Neural cell (in vitro differentiated cells): Measurements from ENCODE around the gene STAB1. TPM values are rescaled to one million over a fixed set of nuclear protein-coding genes. Genes with fewer than 3 reads are reported as not detected.

Experiments
- H2AFZ ChIP-seq: fragments of 200-600, 300-800 bp; sonication (generic), shearing (Covaris generic); 2 replicates; pipeline ENCODE4 v1.6.0; 2014; ENCODE audit warnings: low read depth, mild to moderate bottlenecking, antibody characterized with exemption, low read length, moderate library complexity
- H3F3A ChIP-seq: fragments of 200-600 bp; shearing (Covaris generic); 2 replicates; pipeline ENCODE4 v1.6.1; 2016; ENCODE audit warnings: mild to moderate bottlenecking, moderate library complexity, mixed read lengths, antibody characterized with exemption, low read length; ENCODE audit not compliant: insufficient read depth, poor library complexity, severe bottlenecking
- H3K27ac ChIP-seq: fragments of 200-600, 300-800 bp; sonication (generic), shearing (Covaris generic); 2 replicates; pipeline ENCODE4 v1.5.1; 2014; ENCODE audit warnings: mild to moderate bottlenecking, low read length, moderate library complexity
- H3K27me3 ChIP-seq: fragments of 300-800, 200-600 bp; sonication (generic), shearing (Covaris generic); 2 replicates; pipeline ENCODE4 v1.6.0; 2014; ENCODE audit warnings: mild to moderate bottlenecking, low read depth, low read length, moderate library complexity; ENCODE audit not compliant: insufficient read depth
- H3K36me3 ChIP-seq: fragments of 300-800, 200-600 bp; sonication (generic), shearing (Covaris generic); 2 replicates; pipeline ENCODE4 v1.5.1; 2014; ENCODE audit warnings: mild to moderate bottlenecking, antibody characterized with exemption, low read length, moderate library complexity; ENCODE audit not compliant: insufficient read depth
- H3K4me2 ChIP-seq: fragments of 300-800, 200-600 bp; sonication (generic), shearing (Covaris generic); 2 replicates; pipeline ENCODE4 v1.6.0; 2014; ENCODE audit warnings: mild to moderate bottlenecking, low read length
- H3K4me3 ChIP-seq: fragments of 300-800, 200-600 bp; sonication (generic), shearing (Covaris generic); 2 replicates; pipeline ENCODE4 v1.5.1; 2014; ENCODE audit warnings: mild to moderate bottlenecking, low read length, moderate library complexity
- H3K79me2 ChIP-seq: fragments of 200-600 bp; shearing (Covaris generic); replicated peaks from 2 replicates; pipeline ENCODE4 v1.6.0; 2014; ENCODE audit warnings: mild to moderate bottlenecking, low read length, moderate library complexity; ENCODE audit not compliant: insufficient read depth
- H3K9ac ChIP-seq: fragments of 300-800, 200-600 bp; sonication (generic), shearing (Covaris generic); 2 replicates; pipeline ENCODE4 v1.6.1; 2016; ENCODE audit warnings: mild to moderate bottlenecking, low read length, mixed read lengths
- H3K9me2 ChIP-seq: fragments of 200-600 bp; shearing (Covaris generic); 2 replicates; pipeline ENCODE4 v1.6.1; 2016; ENCODE audit warnings: mild to moderate bottlenecking, low read length, mixed read lengths; ENCODE audit not compliant: insufficient read depth
- H3K9me3 ChIP-seq: fragments of 200-600, 300-800 bp; sonication (generic), shearing (Covaris generic); 2 replicates; pipeline ENCODE4 v1.6.1; 2016; ENCODE audit warnings: mild to moderate bottlenecking, mixed run types, low read length, moderate library complexity, mixed read lengths
- H4K20me1 ChIP-seq: fragments of 200-600 bp; shearing (Covaris generic); 2 replicates; pipeline ENCODE4 v1.6.1; 2016; ENCODE audit warnings: mild to moderate bottlenecking, mixed run types; ENCODE audit not compliant: insufficient read depth
- EP300 ChIP-seq: fragments of 450-650 bp; conservative IDR thresholded peaks from 2 replicates; pipeline ENCODE4 v1.6.1; 2014; ENCODE audit warnings: antibody characterized with exemption, mild to moderate bottlenecking, moderate library complexity; ENCODE audit not compliant: poor library complexity, severe bottlenecking
- EZH2 ChIP-seq: fragments of 200-600, 300-800 bp; shearing (Covaris generic), sonication (generic); IDR thresholded peaks from 2 replicates; pipeline ENCODE4 v1.6.1; 2014; ENCODE audit warnings: antibody characterized with exemption, low read length, borderline replicate concordance, mild to moderate bottlenecking; ENCODE audit not compliant: insufficient read depth, poor library complexity, severe bottlenecking
- MXI1 ChIP-seq: fragments of 450-650 bp; conservative IDR thresholded peaks from 2 replicates; pipeline ENCODE4 v1.6.1; 2014; ENCODE audit warnings: antibody characterized with exemption, mild to moderate bottlenecking; ENCODE audit not compliant: poor library complexity, severe bottlenecking
- POLR2AphosphoS5 ChIP-seq: IDR thresholded peaks from 2 replicates; pipeline ENCODE4 v1.6.1; 2012
- RAD21 ChIP-seq: fragments of 450-650 bp; conservative IDR thresholded peaks from 2 replicates; pipeline ENCODE4 v1.6.1; 2014; ENCODE audit warnings: antibody characterized with exemption, mild to moderate bottlenecking, moderate library complexity
- SMC3 ChIP-seq: fragments of 450-650 bp; conservative IDR thresholded peaks from 2 replicates; pipeline ENCODE4 v1.6.1; 2014; ENCODE audit warnings: antibody characterized with exemption, mild to moderate bottlenecking, moderate library complexity; ENCODE audit not compliant: poor library complexity
- TAF1 ChIP-seq: IDR thresholded peaks from 2 replicates; pipeline ENCODE4 v1.6.1; 2012; ENCODE audit warnings: low read depth
- polyA plus RNA-seq: library from polyadenylated mRNA; depleted of rRNA; stranded (reverse); fragments of >200 nt; gene quantifications from 2 replicates; pipeline ENCODE4 v1.2.3, GENCODE V29; 2014
- TF ChIP-seq, protein P1 (sequence below): IDR thresholded peaks from 2 replicates; pipeline ENCODE4 v1.6.1; 2012; ENCODE audit warnings: borderline replicate concordance
- TF ChIP-seq, protein P2 (sequence below): fragments of 450-650 bp; IDR thresholded peaks from 2 replicates; pipeline ENCODE4 v1.5.1; 2014; ENCODE audit warnings: antibody characterized with exemption, mild to moderate bottlenecking, moderate library complexity; ENCODE audit not compliant: poor library complexity, severe bottlenecking

Gene STAB1
- polyA plus RNA-seq, 1 donor from 2014 or later: 0.28 TPM

DNA sequence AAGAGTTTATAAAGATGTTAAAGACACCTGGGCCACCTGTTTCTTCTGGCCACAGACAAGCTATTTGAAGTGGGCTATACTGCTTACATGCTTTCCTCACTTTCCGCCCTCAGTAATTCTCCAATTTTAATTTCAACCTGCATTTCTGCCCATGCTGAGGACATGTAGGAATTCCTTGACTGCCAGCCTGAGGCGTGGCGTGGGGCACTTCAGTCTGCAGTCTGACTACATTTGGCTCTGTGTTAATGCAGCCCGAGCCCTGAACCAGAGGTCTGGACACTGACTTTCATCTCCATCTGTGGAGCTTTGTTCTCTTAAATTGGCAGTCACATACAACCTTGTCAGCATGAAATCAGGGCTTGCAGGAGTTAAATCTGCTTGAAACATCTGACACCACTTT lies 49.8 kb downstream of the STAB1 start:
- Histone ChIP-seq H3F3A (no peaks in the 10 kb centered on the region), H4K20me1 (no peaks in the 10 kb centered on the region), H3K9ac (no peak overlapping the region), H3K9me2 (no peaks in the 10 kb centered on the region), H3K27ac (no peak overlapping the region), H3K79me2 (no peaks in the 10 kb centered on the region), H3K27me3 (no peaks in the 10 kb centered on the region), H3K36me3 (no peaks in the 10 kb centered on the region), H2AFZ (no peak overlapping the region), H3K4me2 (no peak overlapping the region), H3K4me3 (no peak overlapping the region), H3K9me3 (no peaks in the 10 kb centered on the region)
- TF ChIP-seq EZH2: no peak
- TF ChIP-seq EP300: no peak
- TF ChIP-seq, protein P1, sequence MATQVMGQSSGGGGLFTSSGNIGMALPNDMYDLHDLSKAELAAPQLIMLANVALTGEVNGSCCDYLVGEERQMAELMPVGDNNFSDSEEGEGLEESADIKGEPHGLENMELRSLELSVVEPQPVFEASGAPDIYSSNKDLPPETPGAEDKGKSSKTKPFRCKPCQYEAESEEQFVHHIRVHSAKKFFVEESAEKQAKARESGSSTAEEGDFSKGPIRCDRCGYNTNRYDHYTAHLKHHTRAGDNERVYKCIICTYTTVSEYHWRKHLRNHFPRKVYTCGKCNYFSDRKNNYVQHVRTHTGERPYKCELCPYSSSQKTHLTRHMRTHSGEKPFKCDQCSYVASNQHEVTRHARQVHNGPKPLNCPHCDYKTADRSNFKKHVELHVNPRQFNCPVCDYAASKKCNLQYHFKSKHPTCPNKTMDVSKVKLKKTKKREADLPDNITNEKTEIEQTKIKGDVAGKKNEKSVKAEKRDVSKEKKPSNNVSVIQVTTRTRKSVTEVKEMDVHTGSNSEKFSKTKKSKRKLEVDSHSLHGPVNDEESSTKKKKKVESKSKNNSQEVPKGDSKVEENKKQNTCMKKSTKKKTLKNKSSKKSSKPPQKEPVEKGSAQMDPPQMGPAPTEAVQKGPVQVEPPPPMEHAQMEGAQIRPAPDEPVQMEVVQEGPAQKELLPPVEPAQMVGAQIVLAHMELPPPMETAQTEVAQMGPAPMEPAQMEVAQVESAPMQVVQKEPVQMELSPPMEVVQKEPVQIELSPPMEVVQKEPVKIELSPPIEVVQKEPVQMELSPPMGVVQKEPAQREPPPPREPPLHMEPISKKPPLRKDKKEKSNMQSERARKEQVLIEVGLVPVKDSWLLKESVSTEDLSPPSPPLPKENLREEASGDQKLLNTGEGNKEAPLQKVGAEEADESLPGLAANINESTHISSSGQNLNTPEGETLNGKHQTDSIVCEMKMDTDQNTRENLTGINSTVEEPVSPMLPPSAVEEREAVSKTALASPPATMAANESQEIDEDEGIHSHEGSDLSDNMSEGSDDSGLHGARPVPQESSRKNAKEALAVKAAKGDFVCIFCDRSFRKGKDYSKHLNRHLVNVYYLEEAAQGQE: no peak
- TF ChIP-seq SMC3: no peak
- TF ChIP-seq MXI1: no peak
- no peak for TF ChIP-seq RAD21
- TF ChIP-seq POLR2AphosphoS5: no peak

DNA sequence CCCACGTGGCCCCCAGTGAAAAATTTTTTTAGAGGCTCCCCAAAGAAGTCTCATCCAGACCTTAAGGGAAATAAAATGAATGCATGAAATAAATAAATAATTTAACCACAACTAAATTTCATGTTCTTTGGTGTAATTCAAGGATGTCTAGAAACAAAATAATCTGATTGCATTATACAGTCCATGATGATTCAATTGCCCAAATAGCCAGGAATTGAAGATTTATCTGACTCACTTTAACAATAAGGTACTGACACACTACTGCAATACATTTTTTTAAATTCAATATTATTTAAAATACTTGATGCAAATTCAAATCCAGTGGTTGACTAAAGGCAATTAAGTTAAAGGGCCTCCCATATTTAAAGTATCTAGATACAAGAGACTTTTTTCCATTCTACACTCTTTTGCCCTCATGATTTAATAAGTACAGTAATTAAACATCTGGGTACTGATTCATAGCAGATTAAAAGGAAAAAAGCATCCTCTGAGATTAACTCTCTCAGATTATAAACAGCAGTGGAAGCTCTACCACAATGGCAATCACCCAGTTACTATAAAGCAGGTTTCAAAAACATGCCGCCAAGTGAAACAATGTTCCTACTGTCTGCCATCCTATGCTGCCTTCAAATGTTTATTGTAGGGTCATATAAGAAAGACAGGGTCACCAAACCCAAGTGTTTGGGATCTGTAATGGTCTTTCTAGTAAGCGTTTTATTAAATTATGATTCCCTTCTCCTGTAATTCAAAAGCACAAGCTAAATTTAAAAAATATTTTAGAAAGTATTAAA lies 51.2 kb downstream of the STAB1 start:
- H3K27ac ChIP-seq: no peak overlapping the region

DNA sequence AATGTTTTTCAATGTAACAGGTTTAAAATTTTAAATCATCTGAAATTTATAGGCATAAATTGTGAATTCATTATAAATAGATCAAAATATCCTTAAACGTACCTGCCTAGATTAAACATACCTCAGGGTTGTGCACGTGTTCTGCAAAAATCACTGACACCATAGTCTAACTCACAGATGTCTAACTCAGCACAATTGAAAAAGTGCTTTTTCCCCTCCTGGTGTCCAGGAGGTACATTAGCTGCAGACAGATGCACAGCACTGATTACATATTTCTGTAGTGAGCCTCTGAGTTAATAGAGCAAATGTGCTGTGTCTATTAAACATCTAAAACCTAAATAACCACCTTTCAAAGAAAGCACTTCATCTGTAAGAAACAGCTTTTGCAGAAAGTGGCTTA lies 52.0 kb downstream of the STAB1 start:
- Histone ChIP-seq H3K4me3 (no peak overlapping the region), H3K79me2 (no peaks in the 10 kb centered on the region), H3K9ac (no peak overlapping the region), H2AFZ (no peak overlapping the region), H3K27me3 (no peaks in the 10 kb centered on the region), H3K36me3 (no peaks in the 10 kb centered on the region), H3K4me2 (no peak overlapping the region), H3F3A (no peaks in the 10 kb centered on the region), H4K20me1 (no peaks in the 10 kb centered on the region), H3K9me3 (no peaks in the 10 kb centered on the region), H3K27ac (no peak overlapping the region), H3K9me2 (no peaks in the 10 kb centered on the region)
- TF ChIP-seq EP300 (no peak), EZH2 (no peak), SMC3 (no peak), POLR2AphosphoS5 (no peak), RAD21 (no peak), MXI1 (no peak), TAF1 (no peak)
- TF ChIP-seq, protein P1: no peak
- TF ChIP-seq, protein P2, sequence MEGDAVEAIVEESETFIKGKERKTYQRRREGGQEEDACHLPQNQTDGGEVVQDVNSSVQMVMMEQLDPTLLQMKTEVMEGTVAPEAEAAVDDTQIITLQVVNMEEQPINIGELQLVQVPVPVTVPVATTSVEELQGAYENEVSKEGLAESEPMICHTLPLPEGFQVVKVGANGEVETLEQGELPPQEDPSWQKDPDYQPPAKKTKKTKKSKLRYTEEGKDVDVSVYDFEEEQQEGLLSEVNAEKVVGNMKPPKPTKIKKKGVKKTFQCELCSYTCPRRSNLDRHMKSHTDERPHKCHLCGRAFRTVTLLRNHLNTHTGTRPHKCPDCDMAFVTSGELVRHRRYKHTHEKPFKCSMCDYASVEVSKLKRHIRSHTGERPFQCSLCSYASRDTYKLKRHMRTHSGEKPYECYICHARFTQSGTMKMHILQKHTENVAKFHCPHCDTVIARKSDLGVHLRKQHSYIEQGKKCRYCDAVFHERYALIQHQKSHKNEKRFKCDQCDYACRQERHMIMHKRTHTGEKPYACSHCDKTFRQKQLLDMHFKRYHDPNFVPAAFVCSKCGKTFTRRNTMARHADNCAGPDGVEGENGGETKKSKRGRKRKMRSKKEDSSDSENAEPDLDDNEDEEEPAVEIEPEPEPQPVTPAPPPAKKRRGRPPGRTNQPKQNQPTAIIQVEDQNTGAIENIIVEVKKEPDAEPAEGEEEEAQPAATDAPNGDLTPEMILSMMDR: no peak

More for the DNA sequence above, 51.2 kb downstream of the STAB1 start:
- Histone ChIP-seq H3K27me3 (no peaks in the 10 kb centered on the region), H3K9me3 (no peaks in the 10 kb centered on the region), H3F3A (no peaks in the 10 kb centered on the region), H3K9ac (no peak overlapping the region), H2AFZ (no peak overlapping the region), H4K20me1 (no peaks in the 10 kb centered on the region), H3K79me2 (no peaks in the 10 kb centered on the region), H3K4me3 (no peak overlapping the region), H3K36me3 (no peaks in the 10 kb centered on the region), H3K9me2 (no peaks in the 10 kb centered on the region), H3K4me2 (no peak overlapping the region)
- no peak for TF ChIP-seq EP300
- TF ChIP-seq MXI1: no peak
- no peak for TF ChIP-seq RAD21
- TF ChIP-seq TAF1: no peak
- no peak for TF ChIP-seq POLR2AphosphoS5
- no peak for TF ChIP-seq EZH2
